Lower leg skin (tissue), 4 donors: ENCODE data around the gene ITIH3. TPM values are rescaled to one million over a fixed set of nuclear protein-coding genes. Genes with fewer than 3 reads are reported as not detected.

Experiments
- DNase-seq, 2 donors: peaks; one replicate each; pipeline ENCODE4 v3.0.0-alpha.2; 2019; ENCODE audit warnings: low spot score in 2 of 2
- H3K4me3 ChIP-seq: fragments of 200-600 bp; sonication (generic); 2 replicates; pipeline ENCODE4 v1.5.1; 2017; ENCODE audit warnings: mild to moderate bottlenecking, low read depth; ENCODE audit not compliant: poor library complexity, severe bottlenecking
- CTCF ChIP-seq, 3 donors: fragments of 450-650 bp; IDR thresholded peaks; one replicate each; pipeline ENCODE4 v1.5.1; 2016; ENCODE audit warnings: antibody characterized with exemption in 3 of 3, mild to moderate bottlenecking in 3 of 3, moderate library complexity in 2 of 3
- POLR2A ChIP-seq, 2 donors: fragments of 450-650 bp; IDR thresholded peaks; one replicate each; pipeline ENCODE4 v1.6.1; 2016 to 2017; ENCODE audit warnings: antibody characterized with exemption in 2 of 2, mild to moderate bottlenecking in 1 of 2, moderate library complexity in 1 of 2
- WGBS, 2 donors: methylation state at CpG; one replicate each; pipeline ENCODE4 v1.1.5; 2018; 5-methylcytosine and 5-hydroxymethylcytosine counted together
- intact Hi-C: fragments of 100-400 bp; cut with DNase I; formaldehyde crosslinking; loops from one replicate; pipeline ENCODE4 v1.15.0; 2023; ENCODE audit warnings: low total_unique reads
- total RNA-seq, 4 donors: library from RNA; depleted of rRNA; stranded (reverse); fragments of >200 nt; gene quantifications; one replicate each; pipeline ENCODE4 v1.1.0, GENCODE V29; 2016

Gene ITIH3
- total RNA-seq, 4 donors from 2014 or later, result 0.17 to 19.3 (median 0.97) TPM

- intact Hi-C loops, result no loop called here
- WGBS, 2 donors, result 84 to 87% methylated on average over 16 of the region's 16 CpGs
- no peak for TF ChIP-seq POLR2A (IDR thresholded peaks at IDR 0.05)
- TF ChIP-seq CTCF (IDR thresholded peaks at IDR 0.05), result no peak
These were observed 5.5 kb upstream of the ITIH3 start for GRCh38 chr3:52788890-52789745.

GRCh38 chr3:52789746-52790040 is 4.9 kb upstream of the ITIH3 start:
- 54 to 72% methylated on average over 3 to 4 of the region's 6 CpGs for WGBS, 2 donors
- intact Hi-C loops, result no loop called here
- no peak for TF ChIP-seq POLR2A (IDR thresholded peaks at IDR 0.05)
- TF ChIP-seq CTCF (IDR thresholded peaks at IDR 0.05), result no peak
- no peak overlapping the region for H3K4me3 ChIP-seq
- DNase-seq, result no peak

More at GRCh38 chr3:52788890-52789745, 5.5 kb upstream of the ITIH3 start:
- no peak for DNase-seq
- no peak overlapping the region for H3K4me3 ChIP-seq

- TF ChIP-seq POLR2A (IDR thresholded peaks at IDR 0.05), result no peak
- TF ChIP-seq CTCF (IDR thresholded peaks at IDR 0.05), result no peak
- no peak overlapping the region for H3K4me3 ChIP-seq
- DNase-seq, result no peak
- intact Hi-C loops, result no loop called here
- 92 to 93% methylated on average over 7 of the region's 7 CpGs for WGBS, 2 donors
These were observed 4.3 kb upstream of the ITIH3 start for GRCh38 chr3:52790337-52790736.

- intact Hi-C loops, result no loop called here
- no peak overlapping the region for H3K4me3 ChIP-seq
- DNase-seq, result no peak
- WGBS, 2 donors, result 79 to 89% methylated on average over 13 of the region's 13 CpGs
- TF ChIP-seq CTCF (IDR thresholded peaks at IDR 0.05) (no peak), POLR2A (IDR thresholded peaks at IDR 0.05) (no peak)
These were observed 3.9 kb upstream of the ITIH3 start for GRCh38 chr3:52790741-52791140.

- DNase-seq, result no peak
- WGBS, 2 donors, result 77 to 87% methylated on average over 11 to 12 of the region's 12 CpGs
- TF ChIP-seq POLR2A (IDR thresholded peaks at IDR 0.05) (no peak), CTCF (IDR thresholded peaks at IDR 0.05) (no peak)
- H3K4me3 ChIP-seq, result no peak overlapping the region
- intact Hi-C loops, result no loop called here
These were observed 3.2 kb upstream of the ITIH3 start for GRCh38 chr3:52791366-52791765.

GRCh38 chr3:52791928-52792327 is 2.7 kb upstream of the ITIH3 start:
- intact Hi-C loops, result no loop called here
- WGBS, 2 donors, result 85 to 93% methylated on average over 4 of the region's 4 CpGs
- H3K4me3 ChIP-seq, result no peak overlapping the region
- TF ChIP-seq POLR2A (IDR thresholded peaks at IDR 0.05) (no peak), CTCF (IDR thresholded peaks at IDR 0.05) (no peak)
- DNase-seq, result no peak
